Measurements from ENCODE around the gene SOX6.

Gene SOX6

DNA sequence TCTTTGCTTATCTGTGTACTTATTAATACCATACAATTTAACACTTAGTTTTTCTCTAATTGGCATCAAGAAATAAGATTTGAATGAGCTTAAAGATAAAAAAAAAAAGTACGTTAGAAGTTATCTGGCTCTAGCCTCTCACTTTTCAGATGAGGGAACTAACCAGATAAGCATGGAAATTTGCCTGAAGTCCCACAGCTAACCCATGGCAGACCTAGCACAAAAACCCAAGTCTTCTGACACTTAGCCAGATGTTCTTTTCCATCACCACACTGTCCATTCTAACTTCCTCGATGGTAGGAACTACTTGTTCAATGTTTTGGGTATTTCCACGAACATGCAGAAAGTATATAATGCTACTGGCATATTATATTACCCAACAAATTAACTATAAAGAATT is 7.4 kb upstream of the SOX6 start:
- no peak for DNase-seq

DNA sequence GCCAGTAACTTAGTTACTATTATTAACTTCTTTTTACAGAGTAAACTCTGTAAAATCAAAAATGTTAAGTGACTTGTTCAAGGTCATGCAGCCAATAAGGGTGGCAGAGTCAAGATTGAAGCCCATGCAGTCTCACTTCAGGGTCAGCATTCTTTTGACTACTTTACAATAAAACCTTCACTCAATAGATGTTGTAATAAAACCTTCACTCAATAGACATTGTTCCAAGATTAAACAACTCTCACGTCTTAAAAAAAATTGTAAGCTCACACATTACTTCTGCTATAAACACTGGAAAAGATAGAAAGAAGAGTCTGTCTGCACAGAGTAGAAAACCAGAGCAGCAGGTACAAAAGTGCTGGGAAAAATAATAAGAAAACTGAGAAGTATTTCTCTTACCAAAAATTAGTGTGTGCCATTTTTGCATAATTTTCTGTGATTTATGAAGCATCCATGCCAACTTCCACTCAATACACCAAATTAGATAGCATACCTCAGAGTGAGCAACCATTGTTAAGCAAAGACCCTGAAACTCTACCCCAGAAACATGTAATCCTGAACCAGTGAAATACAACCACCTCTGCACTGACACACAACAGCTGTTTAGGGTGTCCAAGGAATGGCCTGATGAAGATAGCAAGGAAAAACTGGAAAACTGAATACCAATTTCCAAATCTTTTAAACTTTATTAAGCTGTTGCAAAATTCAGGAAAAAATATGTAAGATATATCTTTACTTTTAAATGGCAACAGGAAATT is 4.9 kb upstream of the SOX6 start:
- no peak for DNase-seq

DNA sequence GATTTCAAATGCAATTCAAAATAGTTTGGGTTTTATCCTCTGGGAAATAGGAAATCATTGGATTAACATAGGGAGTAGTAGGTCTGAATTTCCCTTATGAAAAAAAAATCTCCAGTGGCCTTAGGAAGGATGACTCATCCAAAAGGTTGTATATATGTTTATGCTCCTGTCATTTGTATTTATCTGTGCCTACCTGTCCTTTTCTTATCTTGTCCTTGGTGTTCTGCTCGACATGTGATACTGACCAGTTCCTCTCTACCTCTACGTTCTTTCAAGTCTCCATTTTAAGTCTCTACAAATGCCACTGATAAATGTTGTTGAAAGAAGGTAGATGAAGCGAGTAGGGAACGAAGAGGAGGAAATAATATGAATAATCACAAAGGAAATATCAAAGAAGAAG is 3.0 kb upstream of the SOX6 start:
- DNase-seq: no peak

DNA sequence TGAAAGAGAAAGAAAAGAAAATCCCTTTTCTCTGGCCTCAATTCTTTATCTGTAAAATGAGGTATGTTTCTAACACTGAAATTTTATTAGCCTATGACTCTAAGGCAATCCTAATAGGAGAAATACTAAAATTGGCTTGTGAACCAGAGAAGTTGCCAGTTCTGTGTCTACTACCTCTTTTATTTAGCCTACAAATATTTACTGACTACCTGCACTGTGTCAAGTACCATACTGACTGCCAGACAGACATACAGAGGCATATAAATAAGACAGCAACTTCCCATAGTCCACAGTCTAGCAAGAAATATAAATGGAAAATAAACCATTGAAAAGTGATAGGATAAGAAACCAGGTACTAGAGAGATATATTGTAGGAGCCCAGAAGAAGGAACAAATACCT is 2.4 kb upstream of the SOX6 start:
- DNase-seq: no peak

DNA sequence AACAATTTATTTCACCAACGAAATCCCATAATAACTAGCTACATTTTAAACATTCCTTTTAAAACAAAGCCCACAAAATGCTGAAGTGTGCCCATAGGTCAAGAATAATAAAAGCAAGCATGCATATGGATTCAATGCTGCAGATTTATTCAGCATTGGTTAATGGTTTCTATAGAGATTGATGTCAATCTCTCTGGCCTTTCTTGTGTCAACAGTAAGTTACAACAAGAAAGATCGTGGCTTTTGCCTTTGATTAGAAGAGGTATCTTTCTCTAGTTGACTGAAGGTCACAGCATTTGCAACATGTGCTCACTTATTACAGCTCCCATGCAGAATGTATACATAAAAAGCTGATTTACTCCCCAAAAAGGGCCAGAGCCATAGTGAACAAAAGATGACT is 1.4 kb upstream of the SOX6 start:
- DNase-seq: no peak

DNA sequence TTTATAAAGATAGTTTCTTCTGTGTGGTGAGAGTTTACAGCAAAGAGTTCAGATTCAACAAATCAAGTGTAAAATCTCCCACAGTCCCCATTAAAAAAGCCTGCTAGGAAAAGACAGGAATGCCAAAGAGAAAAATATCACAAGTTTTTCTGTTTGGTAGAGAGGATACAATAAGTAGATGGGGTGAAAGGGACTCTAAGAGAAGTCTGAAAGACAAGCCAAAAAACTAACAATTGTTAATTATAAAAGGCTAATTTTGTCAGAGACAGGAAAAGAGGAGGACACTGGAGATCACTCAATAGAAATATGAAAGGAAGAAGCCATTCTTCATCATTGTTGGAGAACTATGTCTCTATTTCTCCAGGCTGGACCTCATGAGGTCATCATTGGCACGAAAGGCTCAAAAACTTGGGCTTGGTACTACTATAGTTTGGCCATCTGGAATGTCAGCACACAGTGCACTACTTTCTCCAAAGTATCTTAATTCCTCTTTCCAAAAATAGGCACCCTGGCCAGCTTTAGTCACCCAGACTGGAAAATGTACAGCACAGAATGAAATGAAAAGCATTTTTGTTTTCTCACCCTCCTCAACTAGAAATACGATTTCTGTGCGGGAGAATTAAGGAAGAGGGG is 531 bp upstream of the SOX6 start:
- no peak for DNase-seq

DNA sequence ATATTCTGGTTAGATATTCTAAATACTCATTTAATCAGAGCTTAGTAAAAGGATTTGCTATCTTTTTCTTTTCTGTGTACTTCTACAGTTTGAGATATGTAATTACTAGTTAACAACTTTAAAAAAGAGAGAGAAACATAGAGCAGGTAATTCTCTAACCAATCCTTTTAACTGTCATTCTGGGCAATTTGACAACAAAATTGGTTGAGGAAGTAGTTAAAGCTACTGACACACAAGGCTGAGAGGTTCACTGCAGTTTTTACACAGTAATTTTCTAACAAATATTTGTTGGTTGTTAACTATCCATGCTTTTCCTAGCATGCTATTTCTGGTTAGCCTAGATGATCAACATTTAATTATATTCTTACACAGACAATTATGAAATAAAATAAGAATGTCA is 3.6 kb downstream of the SOX6 start:
- no peak for DNase-seq

DNA sequence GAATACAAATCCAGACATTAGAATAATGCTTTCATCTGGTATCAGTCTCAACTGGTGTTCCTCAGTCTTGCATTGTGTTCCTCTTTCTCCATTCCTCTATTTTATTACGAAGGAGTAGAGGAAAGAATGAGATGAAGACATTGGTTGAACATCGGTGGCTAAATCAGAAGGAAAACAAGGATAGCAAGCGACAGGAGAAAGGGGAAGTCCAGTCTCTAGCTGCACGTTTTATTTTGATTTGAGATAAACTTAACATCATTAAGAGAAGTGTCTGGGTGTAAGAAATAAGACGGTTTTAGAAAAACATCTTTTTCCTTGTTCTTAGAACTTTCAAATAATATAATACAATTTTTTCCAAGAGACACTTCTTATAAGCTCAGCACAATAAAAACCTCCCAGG is 6.2 kb downstream of the SOX6 start:
- no peak for DNase-seq

DNA sequence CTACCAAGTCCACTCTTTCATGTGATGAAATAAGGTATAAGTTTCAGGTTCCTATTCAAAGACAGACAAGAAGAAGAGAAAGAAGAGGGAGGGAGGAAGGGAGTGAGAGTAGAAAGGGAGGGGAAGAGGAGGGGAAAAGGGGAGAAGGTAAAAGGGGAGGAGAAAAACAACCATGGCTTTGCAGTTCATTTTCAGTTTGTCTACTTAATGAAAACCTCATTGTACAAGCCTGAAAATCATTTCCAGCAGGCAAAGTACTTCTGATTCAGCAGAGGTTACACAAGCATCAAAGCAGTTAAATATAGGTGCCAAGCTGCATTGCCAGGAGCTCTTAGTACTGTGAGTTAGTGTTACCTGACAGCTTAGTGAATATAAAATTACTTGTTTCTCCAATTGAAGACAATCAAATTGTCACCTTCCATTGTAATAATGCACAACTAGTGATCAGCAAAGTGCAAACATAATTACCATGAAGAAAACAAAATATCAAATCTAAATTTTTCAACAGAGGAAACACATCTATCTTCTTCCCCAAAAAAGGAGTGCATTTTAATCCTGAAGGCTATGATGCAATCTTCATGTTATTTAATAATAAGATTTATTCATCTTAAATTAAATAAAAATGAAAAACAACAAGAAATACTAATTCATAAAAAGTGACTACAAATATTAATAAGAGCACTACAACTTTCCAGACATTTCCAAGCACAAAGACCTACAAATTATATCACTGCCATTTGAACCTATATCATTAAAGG is 8.2 kb downstream of the SOX6 start:
- DNase-seq: peak; percentile 4

DNA sequence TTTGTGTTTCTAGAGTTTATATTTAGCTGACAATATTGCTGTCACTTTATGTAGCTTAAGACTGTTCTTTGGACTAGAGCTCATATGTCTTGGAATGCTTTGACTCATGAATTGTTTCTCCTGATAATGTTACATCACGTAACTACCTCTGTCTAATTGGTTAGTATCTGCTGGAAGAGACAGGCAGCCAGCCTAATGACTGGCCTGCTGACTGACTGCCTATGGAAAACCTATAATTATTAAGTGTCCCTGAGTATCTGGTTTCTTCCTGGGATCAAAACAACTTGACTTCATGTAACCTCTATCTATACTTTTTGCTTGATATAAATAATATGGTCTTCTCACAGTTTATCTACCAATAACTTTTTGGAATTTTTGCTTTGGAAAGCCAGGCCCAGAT is 9.4 kb downstream of the SOX6 start:
- DNase-seq: no peak

DNA sequence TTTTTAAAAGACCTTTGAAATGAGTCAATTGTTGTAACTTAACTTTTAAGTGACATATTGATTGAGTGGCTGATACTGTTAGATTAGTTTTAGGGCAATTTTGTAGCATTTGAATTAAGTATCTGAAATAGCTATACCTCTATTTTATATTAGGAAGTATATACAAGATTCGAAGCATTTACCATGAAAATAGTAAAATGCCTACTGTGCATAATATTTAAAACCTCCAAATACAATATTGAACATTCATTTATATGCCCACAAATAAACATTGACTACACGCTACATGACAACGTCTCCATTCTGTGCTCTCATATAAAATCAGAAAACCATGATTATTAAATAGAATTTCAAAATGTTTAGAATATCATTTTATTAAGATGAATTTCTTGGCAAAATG is 14.5 kb downstream of the SOX6 start:
- DNase-seq: no peak

DNA sequence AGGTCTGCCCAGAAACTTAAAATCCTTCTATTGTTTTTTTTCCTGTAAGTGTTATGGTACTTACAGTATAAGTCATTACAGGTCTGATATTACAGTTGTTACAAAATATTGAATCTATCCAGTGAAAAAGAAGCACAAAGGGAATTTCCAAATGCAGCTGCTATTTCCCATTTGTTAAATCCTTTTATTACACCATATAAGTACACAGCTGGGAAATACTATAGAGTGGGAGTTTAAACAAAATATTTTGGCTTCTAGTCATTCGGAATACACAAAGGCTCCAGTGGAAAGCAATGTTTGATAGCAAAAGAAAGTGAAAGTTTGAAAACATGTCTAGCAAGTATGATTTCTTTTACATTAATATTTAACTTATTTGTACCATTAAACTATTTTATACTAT is 18.0 kb downstream of the SOX6 start:
- no peak for DNase-seq

DNA sequence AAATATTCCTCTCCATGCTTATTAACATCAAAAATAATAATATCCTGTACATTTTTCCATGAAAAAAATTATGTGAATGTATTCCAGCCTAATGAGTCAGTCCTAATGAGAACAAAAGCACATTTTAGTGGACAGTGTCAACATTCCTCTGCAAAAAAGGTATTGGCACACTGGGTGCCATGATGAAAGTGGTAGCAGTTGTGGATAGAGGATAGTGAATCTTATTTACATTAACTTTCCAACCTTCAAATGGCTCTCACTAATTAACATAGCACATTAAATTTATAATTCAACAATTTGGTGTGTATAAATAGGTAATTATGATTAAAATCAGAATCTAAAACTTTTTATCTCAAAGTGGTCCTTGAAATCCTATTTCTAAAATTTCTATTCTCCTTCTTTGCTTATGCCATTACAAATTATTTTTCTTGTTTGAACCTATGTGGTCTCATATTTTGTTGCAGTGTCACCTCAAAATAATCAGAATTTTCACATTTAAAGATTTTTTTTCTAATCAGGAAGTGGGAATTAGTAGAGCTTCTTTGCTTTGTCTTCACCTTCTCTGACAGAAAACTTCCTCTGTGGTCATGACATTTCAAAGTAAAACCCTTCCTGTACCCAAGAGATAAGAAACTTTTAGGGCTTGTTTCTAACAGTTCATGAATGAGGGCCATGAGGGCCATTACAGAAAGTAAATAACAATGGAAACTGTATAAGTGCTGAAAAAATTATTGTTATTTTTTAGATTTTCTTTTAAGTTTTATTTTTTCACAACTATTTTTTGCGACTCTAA is 18.7 kb downstream of the SOX6 start:
- no peak for DNase-seq

DNA sequence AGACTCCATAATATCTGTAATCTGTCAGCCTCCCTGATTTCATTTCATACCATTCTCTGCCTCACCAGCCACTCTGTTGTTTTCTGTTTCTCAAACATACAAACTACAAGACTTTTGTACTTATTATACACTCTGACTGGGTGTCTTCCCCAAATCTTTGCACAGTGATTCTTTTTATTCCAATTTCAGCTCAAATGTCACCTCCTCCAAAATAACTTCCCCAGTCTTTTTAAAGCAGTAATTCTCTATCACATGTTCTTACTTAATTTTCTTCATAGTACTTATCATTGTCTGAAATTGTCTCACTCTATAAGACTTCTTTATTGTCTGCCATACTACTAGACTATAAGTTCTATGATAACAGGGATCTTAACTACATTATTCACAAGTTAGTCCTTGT is 19.6 kb downstream of the SOX6 start:
- no peak for DNase-seq

DNA sequence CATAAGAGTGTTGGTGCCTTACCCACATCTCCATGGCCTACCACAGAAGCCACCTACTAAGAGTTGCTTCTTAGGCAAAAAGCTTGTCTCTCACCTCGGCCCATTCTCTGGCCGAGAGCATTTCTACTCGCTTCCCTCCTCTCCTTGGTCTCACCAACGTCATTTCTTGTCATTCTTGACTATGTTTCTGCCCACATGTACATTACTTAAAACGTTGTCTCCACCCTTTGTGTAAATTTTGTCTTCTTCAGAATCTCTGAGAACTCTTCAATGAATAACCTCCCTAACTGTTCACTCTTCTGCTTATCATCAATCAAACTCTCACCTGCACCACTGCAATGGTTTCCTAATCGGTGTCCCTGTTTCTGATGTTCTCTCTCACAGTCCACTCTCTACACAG is 20.1 kb downstream of the SOX6 start:
- no peak for DNase-seq

DNA sequence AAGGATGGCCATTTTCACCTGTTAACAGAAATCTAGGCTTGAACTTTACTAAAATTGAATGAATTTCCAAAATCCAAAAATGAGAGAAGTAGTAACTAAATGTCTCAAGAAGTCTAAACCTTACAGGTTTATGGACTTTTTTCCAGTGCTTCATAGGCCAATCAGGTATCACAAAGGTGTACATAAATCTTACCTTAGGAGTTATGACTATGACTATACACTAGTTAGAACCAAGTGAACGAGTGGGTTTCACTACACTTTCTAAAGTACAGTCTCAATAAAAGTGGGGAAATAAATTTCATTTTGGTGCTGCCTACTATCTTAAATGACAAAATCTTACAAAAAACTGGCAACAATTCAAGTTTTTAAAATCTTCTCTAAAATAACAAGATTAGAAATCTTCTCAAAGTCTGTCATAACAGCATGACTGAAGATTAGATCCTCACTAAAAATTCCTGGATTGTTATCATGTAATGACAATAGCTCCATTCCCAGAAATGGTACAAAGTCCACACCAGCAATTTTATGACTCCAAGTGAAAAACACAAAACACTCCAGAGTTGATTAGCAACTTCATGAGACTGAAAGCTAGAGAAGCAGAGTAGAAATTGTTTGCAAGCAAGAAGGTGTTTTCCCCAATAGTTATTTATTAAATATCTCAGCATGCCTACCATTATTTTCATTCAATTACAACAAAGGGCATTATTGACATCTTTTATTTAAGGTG is 20.9 kb downstream of the SOX6 start:
- no peak for DNase-seq

DNA sequence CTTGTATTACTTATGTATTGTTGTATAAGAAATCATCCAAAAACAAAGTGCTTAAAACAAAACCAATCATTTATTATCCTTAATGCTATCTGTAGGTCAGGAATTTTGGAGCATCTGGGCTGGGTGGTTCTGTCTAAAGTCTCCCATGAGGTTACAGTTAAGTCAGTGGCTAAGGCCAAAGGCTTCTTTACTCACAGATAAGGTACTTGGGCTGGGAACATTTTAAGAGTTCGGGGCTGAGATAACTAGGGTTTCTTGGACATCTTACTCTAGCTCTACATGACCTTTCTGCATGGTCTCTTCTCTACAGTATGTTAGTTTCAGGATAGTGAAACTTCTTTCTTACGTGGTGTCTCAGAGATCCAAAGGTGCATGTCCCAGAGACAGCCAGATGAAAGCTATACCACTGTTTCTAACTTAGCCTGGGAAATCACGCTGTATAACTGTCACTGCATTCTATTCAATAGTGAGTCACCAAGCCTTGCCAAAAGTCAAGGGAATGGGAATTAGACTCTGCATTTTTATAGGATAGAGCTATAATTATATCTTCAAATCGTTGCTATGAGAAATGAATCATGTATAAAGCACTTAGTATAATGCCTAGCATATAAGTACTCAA is 29.6 kb downstream of the SOX6 start:
- no peak for DNase-seq

DNA sequence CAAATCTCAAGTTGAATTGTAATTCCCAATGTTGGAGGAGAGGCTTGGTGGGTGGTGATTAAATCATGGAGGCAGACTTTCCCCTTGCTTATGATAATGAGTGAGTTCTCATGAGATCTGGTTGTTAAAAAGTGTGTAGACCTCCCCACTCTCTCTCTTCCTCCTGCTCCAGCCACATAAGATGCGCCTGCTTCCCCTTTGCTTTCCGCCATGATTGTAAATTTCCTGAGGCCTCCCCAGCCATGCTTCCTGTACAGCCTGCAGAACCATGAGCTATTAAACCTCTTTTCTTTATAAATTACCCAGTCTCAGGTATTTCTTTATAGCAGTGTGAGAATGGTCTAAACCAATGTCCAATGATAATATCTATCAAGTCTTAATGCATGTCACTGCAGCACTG is 34.2 kb downstream of the SOX6 start:
- no peak for DNase-seq

DNA sequence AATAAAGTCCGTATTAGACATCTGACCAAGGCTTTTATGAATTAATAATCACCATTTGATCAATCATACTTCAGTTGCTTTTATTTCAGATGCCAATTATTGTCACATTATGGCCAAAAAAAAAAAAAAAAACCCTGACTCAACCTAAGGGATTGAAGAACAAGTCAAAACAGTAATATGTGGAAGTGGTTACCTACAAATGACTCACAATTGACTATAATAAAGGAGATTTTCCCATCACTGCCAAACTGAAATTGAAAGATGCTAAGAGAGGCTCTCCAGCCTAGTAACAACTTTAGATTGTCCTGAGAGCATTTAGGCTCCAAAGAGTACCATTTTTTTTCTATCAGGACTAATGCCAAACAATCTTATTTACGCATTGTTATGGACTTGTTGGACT is 35.2 kb downstream of the SOX6 start:
- no peak for DNase-seq

DNA sequence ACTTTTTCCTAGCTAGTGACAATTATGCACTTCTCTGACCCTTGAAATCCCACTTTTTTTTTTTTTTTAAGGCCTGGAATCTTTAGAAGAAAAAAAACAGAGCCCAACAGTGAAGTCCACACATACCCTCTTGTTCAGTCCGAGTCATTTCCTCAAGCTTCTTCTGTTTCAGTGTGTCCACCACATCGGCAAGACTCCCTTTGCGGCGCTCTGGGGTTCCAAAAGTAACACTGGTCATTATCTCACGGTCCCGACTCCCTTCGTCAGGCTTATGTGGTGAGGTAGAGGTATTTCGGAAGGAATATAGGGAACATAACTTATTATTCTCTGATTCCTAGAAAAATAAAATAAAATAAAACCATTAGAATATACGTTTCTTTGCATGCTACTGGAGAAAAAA is 38.0 kb downstream of the SOX6 start:
- DNase-seq: no peak

DNA sequence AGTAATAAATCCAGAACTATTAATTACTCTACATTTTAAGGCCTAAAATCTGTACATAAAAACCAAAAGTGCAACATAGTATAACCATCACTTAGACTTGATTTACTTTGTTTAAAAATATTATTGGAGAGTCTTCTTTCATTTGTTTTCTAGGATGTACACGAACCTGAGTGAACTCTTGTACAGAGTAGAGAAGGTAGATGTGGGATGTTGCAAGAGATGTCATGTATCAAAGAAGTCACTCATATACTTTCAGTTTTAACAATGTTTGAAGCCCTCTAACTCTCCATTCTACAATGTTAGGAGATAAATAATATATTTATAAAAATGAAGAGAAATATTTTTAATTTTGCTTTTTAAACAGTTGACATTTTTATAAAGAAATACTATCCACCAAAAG is 38.6 kb downstream of the SOX6 start:
- no peak for DNase-seq

DNA sequence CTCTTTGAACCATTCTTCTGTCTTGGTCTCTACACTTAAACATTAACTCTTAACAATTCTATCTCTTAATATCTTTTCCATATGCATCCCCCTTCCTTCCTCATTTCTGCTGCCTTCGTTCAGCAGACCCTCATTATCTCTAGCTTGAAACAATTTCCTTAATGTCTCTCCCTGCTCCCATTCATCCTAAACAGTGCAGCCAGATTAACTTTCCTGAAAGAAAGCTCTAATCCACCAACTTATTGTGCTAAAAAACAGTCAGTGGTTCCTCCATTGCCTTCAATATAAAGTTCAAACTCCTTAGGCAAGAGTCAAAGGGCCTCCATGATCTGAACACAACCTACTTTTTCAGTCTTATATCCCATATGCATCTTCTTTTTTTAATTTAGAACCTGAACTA is 42.5 kb downstream of the SOX6 start:
- no peak for DNase-seq
